ENCODE data around the gene ZBTB20. TPM values are rescaled to one million over a fixed set of nuclear protein-coding genes. Genes with fewer than 3 reads are reported as not detected.

ZBTB20 gene
- total RNA-seq, 1 experiment from 2014 or later = 1.6 TPM

DNA sequence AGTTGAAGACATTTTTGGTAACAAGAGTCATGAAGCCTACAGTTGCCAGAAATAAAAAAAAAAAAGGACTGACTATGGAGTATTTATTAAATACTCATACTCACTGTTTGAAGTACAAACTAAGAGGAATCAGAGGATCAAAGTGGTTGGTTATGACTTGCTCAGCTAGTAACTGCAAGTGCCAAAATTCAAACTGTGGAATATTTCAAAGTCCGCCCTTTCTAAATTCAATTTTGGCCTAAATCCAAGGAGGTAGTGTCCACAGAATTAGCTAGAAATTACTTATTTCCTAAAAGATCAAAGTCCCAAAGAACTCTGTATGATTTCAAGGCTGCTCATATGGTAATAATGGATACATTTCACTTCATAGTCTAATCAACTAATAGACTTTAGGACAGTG lies 274.5 kb downstream of the ZBTB20 start:
- Histone ChIP-seq H3K79me2 (ENCODE audit: low read length) (no peaks in the 10 kb centered on the region), H2AFZ (ENCODE audit: low read length) (no peak overlapping the region), H3K4me3 (ENCODE audit: low read length) (no peak overlapping the region)

DNA sequence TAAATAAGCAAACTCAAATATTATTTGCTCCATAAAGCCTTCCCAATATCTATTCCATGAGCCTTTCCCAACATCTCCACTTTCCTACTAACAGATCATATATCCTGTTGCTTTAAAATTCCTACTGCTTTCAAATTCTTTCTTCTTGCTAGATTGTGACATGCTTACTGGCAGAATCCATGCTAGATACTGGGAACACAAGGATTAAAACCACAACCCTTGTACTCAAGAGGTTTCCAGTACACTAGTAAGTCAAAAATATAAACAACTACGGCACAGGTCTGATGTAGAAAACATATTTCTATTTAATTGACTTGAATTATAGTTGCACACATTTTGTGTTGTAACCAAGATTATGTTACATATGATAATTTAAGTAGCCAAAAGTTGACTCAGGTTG lies 275.0 kb downstream of the ZBTB20 start:
- no peak for DNase-seq
- H3K9me3 ChIP-seq (ENCODE audit: low read length) = no peaks in the 10 kb centered on the region
- H3K9me2 ChIP-seq (replicated peaks; ENCODE audit: insufficient read depth, low read length) = no peaks in the 10 kb centered on the region
- no peaks in the 10 kb centered on the region for H3K27me3 ChIP-seq (ENCODE audit: low read length)
- no peak overlapping the region for H3K4me3 ChIP-seq (ENCODE audit: low read length)
- no peaks in the 10 kb centered on the region for H3K4me1 ChIP-seq (ENCODE audit: low read length)
- H3K79me2 ChIP-seq (ENCODE audit: low read length) = no peaks in the 10 kb centered on the region
- no peak overlapping the region for H3K9ac ChIP-seq (ENCODE audit: low read length)
- no peaks in the 10 kb centered on the region for H3K36me3 ChIP-seq (ENCODE audit: insufficient read depth, low read length)
- H3K27ac ChIP-seq (ENCODE audit: low read length) = no peak overlapping the region
- H2AFZ ChIP-seq (ENCODE audit: low read length) = no peak overlapping the region
- H4K20me1 ChIP-seq (ENCODE audit: insufficient read depth, low read depth, low read length) = no peaks in the 10 kb centered on the region
- H3K4me2 ChIP-seq (ENCODE audit: low read depth, low read length, poor library complexity, severe bottlenecking) = no peak overlapping the region

More for the DNA sequence above, 274.5 kb downstream of the ZBTB20 start:
- Histone ChIP-seq H3K27ac (ENCODE audit: low read length) (no peak overlapping the region), H3K9me3 (ENCODE audit: low read length) (no peaks in the 10 kb centered on the region), H3K4me1 (ENCODE audit: low read length) (no peaks in the 10 kb centered on the region), H4K20me1 (ENCODE audit: insufficient read depth, low read depth, low read length) (no peaks in the 10 kb centered on the region), H3K9ac (ENCODE audit: low read length) (no peak overlapping the region), H3K9me2 (replicated peaks; ENCODE audit: insufficient read depth, low read length) (no peaks in the 10 kb centered on the region), H3K27me3 (ENCODE audit: low read length) (no peaks in the 10 kb centered on the region), H3K4me2 (ENCODE audit: low read depth, low read length, poor library complexity, severe bottlenecking) (no peak overlapping the region), H3K36me3 (ENCODE audit: insufficient read depth, low read length) (no peaks in the 10 kb centered on the region)
- no peak for DNase-seq

DNA sequence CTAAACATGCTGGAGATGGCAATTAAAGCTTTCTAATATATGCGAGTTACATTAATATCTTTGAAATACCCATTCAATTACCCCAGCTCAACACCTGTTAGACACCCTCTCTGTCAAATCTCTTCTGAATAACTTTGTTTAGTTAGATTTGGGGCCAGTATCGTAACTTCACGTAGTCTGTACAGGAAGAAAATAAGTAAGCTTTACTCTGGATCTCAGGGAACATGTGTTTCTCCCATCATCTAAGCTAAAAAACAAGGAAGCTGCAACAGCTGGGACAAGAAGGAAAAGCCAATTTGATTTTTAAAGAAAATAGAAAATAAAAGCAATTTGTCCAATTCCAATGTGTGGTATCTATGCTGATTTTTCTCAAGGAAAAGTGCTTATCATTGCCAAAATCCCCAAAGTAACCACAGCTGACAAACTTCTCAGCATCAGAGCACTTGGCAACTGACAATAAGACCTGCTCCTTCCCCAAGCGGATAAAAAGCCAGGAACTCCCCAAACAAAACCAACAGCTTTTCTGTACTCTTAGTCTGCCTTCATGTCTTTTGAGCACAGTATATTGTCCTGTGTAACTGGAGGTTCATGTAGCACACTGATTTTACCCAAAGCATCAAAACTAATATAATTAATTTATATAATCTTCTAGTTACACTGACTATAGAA lies 279.1 kb downstream of the ZBTB20 start:
- no peak overlapping the region for H3K27ac ChIP-seq (ENCODE audit: low read length)
- H3K4me3 ChIP-seq (ENCODE audit: low read length) = no peak overlapping the region
- H3K9me2 ChIP-seq (replicated peaks; ENCODE audit: insufficient read depth, low read length) = no peaks in the 10 kb centered on the region
- H3K27me3 ChIP-seq (ENCODE audit: low read length) = no peaks in the 10 kb centered on the region
- no peaks in the 10 kb centered on the region for H4K20me1 ChIP-seq (ENCODE audit: insufficient read depth, low read depth, low read length)
- H3K79me2 ChIP-seq (ENCODE audit: low read length) = no peaks in the 10 kb centered on the region
- no peak overlapping the region for H3K4me2 ChIP-seq (ENCODE audit: low read depth, low read length, poor library complexity, severe bottlenecking)
- H3K4me1 ChIP-seq (ENCODE audit: low read length) = no peaks in the 10 kb centered on the region
- no peaks in the 10 kb centered on the region for H3K36me3 ChIP-seq (ENCODE audit: insufficient read depth, low read length)
- H3K9ac ChIP-seq (ENCODE audit: low read length) = no peak overlapping the region
- H3K9me3 ChIP-seq (ENCODE audit: low read length) = no peaks in the 10 kb centered on the region
- no peak for DNase-seq
- H2AFZ ChIP-seq (ENCODE audit: low read length) = no peak overlapping the region

DNA sequence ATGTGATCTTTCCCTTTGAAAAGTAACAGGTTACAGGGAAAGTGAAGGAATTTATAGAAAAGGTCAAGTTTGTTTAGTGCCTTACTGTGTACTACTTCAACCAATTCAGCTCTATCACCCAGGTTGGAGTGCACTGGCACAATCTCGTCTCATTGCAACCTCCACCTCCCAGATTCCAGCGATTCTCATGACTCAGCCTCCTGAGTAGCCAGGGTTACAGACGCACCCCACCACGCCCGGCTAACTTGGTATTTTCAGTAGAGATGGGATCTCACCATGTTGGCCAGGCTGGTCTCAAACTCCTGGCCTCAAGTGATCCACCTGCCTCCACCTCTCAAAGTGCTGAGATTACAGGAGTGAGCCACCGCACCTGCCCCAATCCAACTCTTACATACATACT lies 279.7 kb downstream of the ZBTB20 start:
- Histone ChIP-seq H3K79me2 (ENCODE audit: low read length) (no peaks in the 10 kb centered on the region), H4K20me1 (ENCODE audit: insufficient read depth, low read depth, low read length) (no peaks in the 10 kb centered on the region), H3K9me3 (ENCODE audit: low read length) (no peaks in the 10 kb centered on the region), H3K9me2 (replicated peaks; ENCODE audit: insufficient read depth, low read length) (no peaks in the 10 kb centered on the region), H3K27me3 (ENCODE audit: low read length) (no peaks in the 10 kb centered on the region), H3K27ac (ENCODE audit: low read length) (no peak overlapping the region), H3K4me3 (ENCODE audit: low read length) (no peak overlapping the region), H3K4me1 (ENCODE audit: low read length) (no peaks in the 10 kb centered on the region), H3K4me2 (ENCODE audit: low read depth, low read length, poor library complexity, severe bottlenecking) (no peak overlapping the region), H3K36me3 (ENCODE audit: insufficient read depth, low read length) (no peaks in the 10 kb centered on the region), H3K9ac (ENCODE audit: low read length) (no peak overlapping the region), H2AFZ (ENCODE audit: low read length) (no peak overlapping the region)
- no peak for DNase-seq

DNA sequence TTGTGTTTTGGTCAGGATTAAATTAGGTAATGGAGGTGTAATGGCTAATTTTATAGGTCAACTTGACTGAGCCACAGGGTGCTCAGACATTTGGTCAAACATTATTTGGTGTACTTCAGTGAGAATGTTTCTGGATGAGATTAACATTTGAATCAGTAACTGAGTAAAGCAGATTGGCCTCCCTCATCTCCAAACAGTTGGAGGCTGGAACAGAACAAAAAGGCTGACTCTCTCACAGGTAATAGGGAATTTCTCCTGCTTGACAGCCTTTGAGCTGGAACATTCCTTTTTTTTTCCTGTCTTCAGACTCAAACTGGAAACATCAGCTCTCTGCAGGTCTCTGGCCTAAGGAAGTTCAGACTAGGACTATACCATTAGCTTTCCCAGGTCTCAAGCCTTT lies 280.7 kb downstream of the ZBTB20 start:
- Histone ChIP-seq H3K4me1 (ENCODE audit: low read length) (no peaks in the 10 kb centered on the region), H3K4me2 (ENCODE audit: low read depth, low read length, poor library complexity, severe bottlenecking) (no peak overlapping the region), H3K36me3 (ENCODE audit: insufficient read depth, low read length) (no peaks in the 10 kb centered on the region), H2AFZ (ENCODE audit: low read length) (no peak overlapping the region), H3K9me3 (ENCODE audit: low read length) (no peaks in the 10 kb centered on the region), H3K79me2 (ENCODE audit: low read length) (no peaks in the 10 kb centered on the region), H3K4me3 (ENCODE audit: low read length) (no peak overlapping the region), H3K9me2 (replicated peaks; ENCODE audit: insufficient read depth, low read length) (no peaks in the 10 kb centered on the region), H4K20me1 (ENCODE audit: insufficient read depth, low read depth, low read length) (no peaks in the 10 kb centered on the region), H3K27ac (ENCODE audit: low read length) (no peak overlapping the region), H3K9ac (ENCODE audit: low read length) (no peak overlapping the region), H3K27me3 (ENCODE audit: low read length) (no peaks in the 10 kb centered on the region)
- DNase-seq = no peak

DNA sequence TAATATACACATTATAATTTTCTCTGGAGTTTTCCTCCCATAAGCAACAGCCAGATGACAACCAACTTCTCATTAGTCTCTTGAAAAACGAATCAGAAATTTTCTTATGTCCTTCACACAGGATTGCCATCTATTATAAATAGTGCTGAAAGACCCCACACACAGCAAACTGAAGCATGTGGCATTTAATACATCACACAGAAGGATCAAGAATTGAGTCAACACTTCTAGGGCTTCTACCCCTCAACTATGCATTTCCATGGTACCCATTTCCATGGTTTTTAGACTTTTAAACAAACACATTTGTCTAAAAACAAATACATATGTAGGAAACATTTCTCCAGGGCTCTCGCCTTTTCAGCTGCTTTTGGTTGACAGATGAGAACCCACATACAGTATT lies 282.1 kb downstream of the ZBTB20 start:
- Histone ChIP-seq H3K4me2 (ENCODE audit: low read depth, low read length, poor library complexity, severe bottlenecking) (no peak overlapping the region), H3K4me1 (ENCODE audit: low read length) (no peaks in the 10 kb centered on the region), H3K4me3 (ENCODE audit: low read length) (no peak overlapping the region), H3K9ac (ENCODE audit: low read length) (no peak overlapping the region), H3K27me3 (ENCODE audit: low read length) (no peaks in the 10 kb centered on the region), H3K36me3 (ENCODE audit: insufficient read depth, low read length) (no peaks in the 10 kb centered on the region), H3K9me3 (ENCODE audit: low read length) (no peaks in the 10 kb centered on the region), H4K20me1 (ENCODE audit: insufficient read depth, low read depth, low read length) (no peaks in the 10 kb centered on the region), H2AFZ (ENCODE audit: low read length) (no peak overlapping the region), H3K79me2 (ENCODE audit: low read length) (no peaks in the 10 kb centered on the region), H3K9me2 (replicated peaks; ENCODE audit: insufficient read depth, low read length) (no peaks in the 10 kb centered on the region), H3K27ac (ENCODE audit: low read length) (no peak overlapping the region)
- no peak for DNase-seq

DNA sequence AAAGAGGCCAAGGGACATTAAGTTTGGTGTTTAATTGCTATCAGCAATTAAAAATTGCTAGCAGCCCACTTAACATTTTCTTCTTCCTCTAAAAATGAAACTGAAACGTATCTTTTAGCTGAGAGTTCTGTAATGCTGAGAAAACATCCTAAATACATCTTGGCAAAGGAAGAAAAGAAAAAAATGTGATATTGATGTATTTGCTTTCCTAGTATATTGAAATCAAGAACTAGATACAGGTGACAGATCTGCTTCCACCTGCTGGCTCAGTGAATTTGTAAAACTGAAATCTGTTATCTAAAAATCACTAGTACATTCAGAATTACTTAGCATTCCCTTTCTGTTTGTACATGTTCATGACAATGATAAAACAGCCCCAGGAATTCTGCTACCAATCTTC lies 283.2 kb downstream of the ZBTB20 start:
- H3K27ac ChIP-seq (ENCODE audit: low read length) = no peak overlapping the region
- H3K9ac ChIP-seq (ENCODE audit: low read length) = no peak overlapping the region

DNA sequence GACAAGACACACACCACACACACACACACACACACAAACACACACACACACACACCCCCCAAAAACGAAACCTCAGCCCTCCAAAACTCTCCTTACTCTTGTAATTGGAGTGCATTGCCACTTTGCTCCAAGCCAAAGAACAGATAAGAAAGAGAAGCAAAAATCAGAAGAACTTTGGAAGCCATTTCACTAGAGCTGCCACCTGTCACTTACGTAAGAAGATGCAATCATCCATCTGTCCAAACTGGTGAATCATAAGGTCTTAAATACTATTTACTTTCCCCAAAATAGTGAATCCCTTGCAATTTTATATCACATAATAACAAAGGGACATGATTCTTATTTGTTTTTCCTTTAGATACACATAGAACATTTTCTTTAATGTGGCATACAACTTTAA lies 285.4 kb downstream of the ZBTB20 start:
- Histone ChIP-seq H3K9ac (ENCODE audit: low read length) (no peak overlapping the region), H3K9me3 (ENCODE audit: low read length) (no peaks in the 10 kb centered on the region), H3K27ac (ENCODE audit: low read length) (no peak overlapping the region), H3K4me3 (ENCODE audit: low read length) (no peak overlapping the region), H3K36me3 (ENCODE audit: insufficient read depth, low read length) (no peaks in the 10 kb centered on the region), H3K79me2 (ENCODE audit: low read length) (no peaks in the 10 kb centered on the region), H3K9me2 (replicated peaks; ENCODE audit: insufficient read depth, low read length) (no peaks in the 10 kb centered on the region), H2AFZ (ENCODE audit: low read length) (no peak overlapping the region), H3K27me3 (ENCODE audit: low read length) (no peaks in the 10 kb centered on the region), H3K4me1 (ENCODE audit: low read length) (no peaks in the 10 kb centered on the region), H4K20me1 (ENCODE audit: insufficient read depth, low read depth, low read length) (no peaks in the 10 kb centered on the region), H3K4me2 (ENCODE audit: low read depth, low read length, poor library complexity, severe bottlenecking) (no peak overlapping the region)
- DNase-seq = no peak

More for the DNA sequence above, 283.2 kb downstream of the ZBTB20 start:
- no peak for DNase-seq
- H3K27me3 ChIP-seq (ENCODE audit: low read length) = no peaks in the 10 kb centered on the region
- H3K4me1 ChIP-seq (ENCODE audit: low read length) = no peaks in the 10 kb centered on the region
- H3K9me2 ChIP-seq (replicated peaks; ENCODE audit: insufficient read depth, low read length) = no peaks in the 10 kb centered on the region
- no peak overlapping the region for H3K4me3 ChIP-seq (ENCODE audit: low read length)
- H3K36me3 ChIP-seq (ENCODE audit: insufficient read depth, low read length) = no peaks in the 10 kb centered on the region
- no peaks in the 10 kb centered on the region for H3K9me3 ChIP-seq (ENCODE audit: low read length)
- no peaks in the 10 kb centered on the region for H4K20me1 ChIP-seq (ENCODE audit: insufficient read depth, low read depth, low read length)
- no peaks in the 10 kb centered on the region for H3K79me2 ChIP-seq (ENCODE audit: low read length)
- no peak overlapping the region for H2AFZ ChIP-seq (ENCODE audit: low read length)
- H3K4me2 ChIP-seq (ENCODE audit: low read depth, low read length, poor library complexity, severe bottlenecking) = no peak overlapping the region

Measured in Karpas-422 (cell line).